NCI-H526 (cell line): Measurements from ENCODE around the gene TRIM2.
"Not testable (repeated sequence)": the region's sequence is repeated elsewhere in the genome, so short reads cannot be mapped to it uniquely, and the experiment has no call there.

Experiments
- DNase-seq, 2 experiments: peaks; one replicate each; lab custom pipeline; 2025; lab: John Stamatoyannopoulos, UW

TRIM2 gene

GRCh38 chr4:153189016-153189801, 15.0 kb upstream of the TRIM2 start:
- DNase-seq, result peak in 1 of 2 experiments; percentile 39

- DNase-seq, result no peak
These were observed 12.4 kb upstream of the TRIM2 start for GRCh38 chr4:153191795-153192363.

GRCh38 chr4:153197301-153197700, 6.9 kb upstream of the TRIM2 start:
- DNase-seq, result no peak

- no peak for DNase-seq
These were observed 5.5 kb upstream of the TRIM2 start for GRCh38 chr4:153198719-153199118.

GRCh38 chr4:153203746-153204145, 497 bp upstream of the TRIM2 start:
- DNase-seq, result not testable (repeated sequence)

GRCh38 chr4:153204728-153205648, 745 bp downstream of the TRIM2 start:
- peak; percentile 96 to 98 for DNase-seq

GRCh38 chr4:153205757-153206156, 1.5 kb downstream of the TRIM2 start:
- DNase-seq, result peak; percentile 53 to 60

GRCh38 chr4:153206534-153206933, 2.3 kb downstream of the TRIM2 start:
- peak in 1 of 2 experiments; percentile 49 for DNase-seq

GRCh38 chr4:153207027-153207426, 2.8 kb downstream of the TRIM2 start:
- no peak for DNase-seq

- DNase-seq, result peak in 1 of 2 experiments; percentile 45
These were observed 3.3 kb downstream of the TRIM2 start for GRCh38 chr4:153207567-153207966.

- DNase-seq, result peak; percentile 96 to 99
These were observed 5.2 kb downstream of the TRIM2 start for GRCh38 chr4:153209410-153209809.

GRCh38 chr4:153210727-153211126, 6.5 kb downstream of the TRIM2 start:
- peak in 1 of 2 experiments; percentile 12 for DNase-seq

- peak in 1 of 2 experiments; percentile 49 for DNase-seq
These were observed 7.9 kb downstream of the TRIM2 start for GRCh38 chr4:153211986-153212728.

GRCh38 chr4:153212736-153213135, 8.5 kb downstream of the TRIM2 start:
- peak; percentile 84 to 90 for DNase-seq

- DNase-seq, result peak in 1 of 2 experiments; percentile 7
These were observed 11.7 kb downstream of the TRIM2 start for GRCh38 chr4:153215921-153216320.

GRCh38 chr4:153216546-153216945, 12.3 kb downstream of the TRIM2 start:
- peak in 1 of 2 experiments; percentile 9 for DNase-seq

- no peak for DNase-seq
These were observed 13.2 kb downstream of the TRIM2 start for GRCh38 chr4:153217440-153217839.

GRCh38 chr4:153218961-153219360, 14.7 kb downstream of the TRIM2 start:
- peak in 1 of 2 experiments; percentile 56 for DNase-seq

GRCh38 chr4:153220682-153221395, 16.6 kb downstream of the TRIM2 start:
- DNase-seq, result peak in 1 of 2 experiments; percentile 27

- peak; percentile 77 to 83 for DNase-seq
These were observed 17.8 kb downstream of the TRIM2 start for GRCh38 chr4:153221783-153222706.
